PC-3 (cell line): ENCODE measurements around the gene MAGEB2. TPM values are rescaled to one million over a fixed set of nuclear protein-coding genes. Genes with fewer than 3 reads are reported as not detected.

Source experiments
- ATAC-seq: fragments of 200-7000 bp; cut with Tn5 transposase; 2 replicates; pipeline ENCODE4 v1.9.1; 2020; ENCODE audit warnings: mild to moderate bottlenecking, moderate library complexity
- Bru-seq: library from RNA; stranded (reverse); fragments of 400-500 nt; gene quantifications from one replicate; lab custom pipeline; 2021; lab: Mats Ljungman, UMichigan
- BruChase-seq, 2 experiments: library from RNA; stranded (reverse); fragments of 400-500 nt; gene quantifications; one replicate each; lab custom pipeline; 2021; lab: Mats Ljungman, UMichigan
- BruUV-seq: library from RNA; stranded (reverse); fragments of 400-500 nt; replicated peaks from 2 replicates; lab custom pipeline; 2021; lab: Mats Ljungman, UMichigan
- CTCF ChIA-PET: fragments of 300-600 bp; sonication (Branson Sonifier 250); formaldehyde crosslinking; loops from one replicate; lab custom pipeline; 2022; ENCODE audit warnings: antibody characterized with exemption; lab: Charles Lee
- POLR2A ChIA-PET: fragments of 300-600 bp; sonication (Branson Sonifier 250); formaldehyde crosslinking; loops from one replicate; lab custom pipeline; 2022; ENCODE audit warnings: antibody characterized with exemption; ENCODE audit not compliant: unreplicated experiment; lab: Charles Lee
- DNase-seq: peaks from one replicate; pipeline ENCODE4 v3.0.0-alpha.2; 2015
- H2AFZ ChIP-seq: fragments of 300-600 bp; sonication (generic); 2 replicates; pipeline ENCODE4 v1.6.0; 2016; ENCODE audit warnings: antibody characterized with exemption, low read length
- H3F3A ChIP-seq: fragments of 300-600 bp; sonication (generic); one replicate; pipeline ENCODE4 v1.6.0; 2017; ENCODE audit warnings: antibody characterized with exemption, low read length, control low read depth, mild to moderate bottlenecking; ENCODE audit not compliant: unreplicated experiment
- H3K27ac ChIP-seq: fragments of 300-600 bp; sonication (generic); 2 replicates; pipeline ENCODE4 v1.5.1; 2016; ENCODE audit warnings: mild to moderate bottlenecking, low read length
- H3K27me3 ChIP-seq: fragments of 300-600 bp; sonication (generic); 2 replicates; pipeline ENCODE4 v1.6.1; 2016; ENCODE audit warnings: low read length, mixed read lengths
- H3K36me3 ChIP-seq: fragments of 300-600 bp; sonication (generic); 2 replicates; pipeline ENCODE4 v1.6.1; 2016; ENCODE audit warnings: low read depth, mixed run types, low read length, mixed read lengths
- H3K4me1 ChIP-seq: fragments of 300-600 bp; sonication (generic); 2 replicates; pipeline ENCODE4 v1.5.1; 2016; ENCODE audit warnings: low read length; ENCODE audit not compliant: insufficient read depth
- H3K4me2 ChIP-seq: fragments of 300-600 bp; sonication (generic); 2 replicates; pipeline ENCODE4 v1.6.0; 2016; ENCODE audit warnings: low read length
- H3K4me3 ChIP-seq: fragments of 300-600 bp; sonication (generic); 2 replicates; pipeline ENCODE4 v1.5.1; 2016; ENCODE audit warnings: mild to moderate bottlenecking, low read length, mixed read lengths
- H3K79me2 ChIP-seq: fragments of 300-600 bp; sonication (generic); 2 replicates; pipeline ENCODE4 v1.6.1; 2017; ENCODE audit warnings: low read length, mixed read lengths
- H3K9ac ChIP-seq: fragments of 300-600 bp; sonication (generic); 2 replicates; pipeline ENCODE4 v1.6.0; 2016; ENCODE audit warnings: mild to moderate bottlenecking, low read length
- H3K9me2 ChIP-seq: fragments of 300-600 bp; sonication (generic); replicated peaks from 2 replicates; pipeline ENCODE4 v1.6.1; 2016; ENCODE audit warnings: mixed run types, low read length, mixed read lengths
- H3K9me3 ChIP-seq: fragments of 300-600 bp; sonication (generic); 2 replicates; pipeline ENCODE4 v1.6.1; 2016; ENCODE audit warnings: low read length, mixed read lengths
- H4K20me1 ChIP-seq: fragments of 300-600 bp; sonication (generic); 2 replicates; pipeline ENCODE4 v1.6.1; 2016; ENCODE audit warnings: low read length, mixed read lengths
- EZH2 ChIP-seq: fragments of 300-600 bp; sonication (generic); IDR thresholded peaks from one replicate; pipeline ENCODE4 v1.6.1; 2017; ENCODE audit warnings: antibody characterized with exemption, mild to moderate bottlenecking, low read length; ENCODE audit not compliant: unreplicated experiment
- EZH2phosphoT487 ChIP-seq: fragments of 300-600 bp; sonication (generic); IDR thresholded peaks from 2 replicates; pipeline ENCODE4 v1.6.1; 2018; ENCODE audit warnings: mild to moderate bottlenecking, antibody characterized with exemption, low read length, borderline replicate concordance
- intact Hi-C: fragments of 100-400 bp; cut with micrococcal nuclease; formaldehyde crosslinking; loops from 2 replicates; pipeline ENCODE4 v1.9.0; 2023
- long read RNA-seq: library from polyadenylated mRNA; unstranded; transcript quantifications from one replicate; pipeline ENCODE4 v2.0.0, GENCODE V29; 2021; ENCODE audit not compliant: unreplicated experiment
- total RNA-seq: library from RNA; depleted of rRNA; stranded (reverse); fragments of >200 nt; gene quantifications from 2 replicates; pipeline ENCODE4 v1.2.3, GENCODE V29; 2014; rRNA removed
- TF ChIP-seq, protein P1 (sequence below): fragments of 300-600 bp; sonication (generic); conservative IDR thresholded peaks from 2 replicates; pipeline ENCODE4 v1.5.1; 2017; ENCODE audit warnings: antibody characterized with exemption, low read depth, mild to moderate bottlenecking, low read length

MAGEB2 gene, protein sequence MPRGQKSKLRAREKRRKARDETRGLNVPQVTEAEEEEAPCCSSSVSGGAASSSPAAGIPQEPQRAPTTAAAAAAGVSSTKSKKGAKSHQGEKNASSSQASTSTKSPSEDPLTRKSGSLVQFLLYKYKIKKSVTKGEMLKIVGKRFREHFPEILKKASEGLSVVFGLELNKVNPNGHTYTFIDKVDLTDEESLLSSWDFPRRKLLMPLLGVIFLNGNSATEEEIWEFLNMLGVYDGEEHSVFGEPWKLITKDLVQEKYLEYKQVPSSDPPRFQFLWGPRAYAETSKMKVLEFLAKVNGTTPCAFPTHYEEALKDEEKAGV
- total RNA-seq (not detected in 2 replicates), Bru-seq, nascent RNA (percentile 23 among the genes with signal in this experiment), BruChase-seq, experiment 1, labeled RNA remaining after a 6-hour chase (percentile 14 among the genes with signal in this experiment), BruChase-seq, experiment 2, labeled RNA remaining after a 2-hour chase (percentile 15 among the genes with signal in this experiment)
- long read RNA-seq = 0 reads

DNA sequence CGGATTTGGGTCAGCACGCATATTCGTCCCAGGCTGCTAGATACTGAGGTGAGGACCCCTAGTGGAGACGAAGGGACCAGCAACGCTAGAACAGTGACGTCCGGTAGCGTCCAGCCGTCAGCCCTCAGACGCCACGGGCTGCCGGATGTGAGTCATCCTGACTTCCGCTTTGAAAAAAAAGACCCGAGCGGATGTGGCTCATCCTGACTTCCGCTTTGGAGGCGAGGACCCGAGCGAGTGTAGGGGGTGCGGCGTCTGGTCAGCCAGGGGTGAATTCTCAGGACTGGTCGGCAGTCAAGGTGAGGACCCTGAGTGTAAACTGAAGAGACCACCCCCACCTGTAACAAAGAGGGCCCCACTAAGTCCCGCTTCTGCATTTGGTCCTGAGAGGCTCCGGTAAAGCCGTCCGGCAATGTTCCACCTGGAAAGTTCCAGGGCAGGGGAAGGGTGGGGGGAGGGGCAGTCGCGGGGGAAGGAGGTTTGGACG is at the start of gene MAGEB2:
TSS of gene MAGEB2 (plus strand) at position 207 of the 487 bp plus-strand sequence. CDS start 3,018 bp downstream, outside the sequence.
- TF ChIP-seq, protein P1, sequence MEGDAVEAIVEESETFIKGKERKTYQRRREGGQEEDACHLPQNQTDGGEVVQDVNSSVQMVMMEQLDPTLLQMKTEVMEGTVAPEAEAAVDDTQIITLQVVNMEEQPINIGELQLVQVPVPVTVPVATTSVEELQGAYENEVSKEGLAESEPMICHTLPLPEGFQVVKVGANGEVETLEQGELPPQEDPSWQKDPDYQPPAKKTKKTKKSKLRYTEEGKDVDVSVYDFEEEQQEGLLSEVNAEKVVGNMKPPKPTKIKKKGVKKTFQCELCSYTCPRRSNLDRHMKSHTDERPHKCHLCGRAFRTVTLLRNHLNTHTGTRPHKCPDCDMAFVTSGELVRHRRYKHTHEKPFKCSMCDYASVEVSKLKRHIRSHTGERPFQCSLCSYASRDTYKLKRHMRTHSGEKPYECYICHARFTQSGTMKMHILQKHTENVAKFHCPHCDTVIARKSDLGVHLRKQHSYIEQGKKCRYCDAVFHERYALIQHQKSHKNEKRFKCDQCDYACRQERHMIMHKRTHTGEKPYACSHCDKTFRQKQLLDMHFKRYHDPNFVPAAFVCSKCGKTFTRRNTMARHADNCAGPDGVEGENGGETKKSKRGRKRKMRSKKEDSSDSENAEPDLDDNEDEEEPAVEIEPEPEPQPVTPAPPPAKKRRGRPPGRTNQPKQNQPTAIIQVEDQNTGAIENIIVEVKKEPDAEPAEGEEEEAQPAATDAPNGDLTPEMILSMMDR = no peak
- TF ChIP-seq EZH2phosphoT487 = no peak
- Histone ChIP-seq H3K9me3 (no peaks in the 10 kb centered on the region), H3K9me2 (no peaks in the 10 kb centered on the region), H3K27me3 (peaks cover 7% of the 10 kb centered on the region; the same call in 1 of the 2 replicates), H3K27ac (no peak within 1 kb of the TSS), H3K36me3 (no peaks in the 10 kb centered on the region), H3K79me2 (no peaks in the 10 kb centered on the region), H4K20me1 (no peaks in the 10 kb centered on the region), H3K4me2 (no peak within 1 kb of the TSS), H3F3A (no peaks in the 10 kb centered on the region), H3K9ac (no peak within 1 kb of the TSS), H3K4me1 (no peaks in the 10 kb centered on the region), H3K4me3 (no peak within 1 kb of the TSS), H2AFZ (no peak within 1 kb of the TSS)
- POLR2A ChIA-PET = no interaction called here
- no peak for DNase-seq
- CTCF ChIA-PET = no interaction called here
- no TSS peak for BruUV-seq
- intact Hi-C loops = no loop called here
- ATAC-seq = no peak

DNA sequence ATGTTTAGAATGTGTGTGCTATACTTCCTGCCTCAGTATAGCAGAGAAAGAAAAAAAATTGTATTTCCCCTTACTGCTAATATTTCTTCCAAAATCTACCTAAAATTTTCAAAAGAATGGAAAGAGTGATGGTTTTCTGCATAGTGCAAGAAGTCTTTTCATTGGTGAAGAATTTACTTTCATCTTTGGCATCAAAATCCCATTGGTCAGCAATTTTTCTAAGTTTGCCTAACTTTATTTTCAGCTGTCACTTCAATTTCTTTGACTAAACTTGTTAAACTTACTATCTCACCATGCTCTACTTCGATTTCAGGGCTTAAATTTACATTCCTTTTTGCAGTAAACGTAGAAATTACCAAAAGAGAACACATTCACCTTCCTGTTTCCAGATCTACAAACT is 44.5 kb upstream of the MAGEB2 start:
- no TSS peak for BruUV-seq
- no peak for TF ChIP-seq EZH2phosphoT487
- TF ChIP-seq, protein P1 = no peak
- TF ChIP-seq EZH2 = no peak
- H3K27ac ChIP-seq = no peak overlapping the region
- H3K4me3 ChIP-seq = no peak overlapping the region
- no peaks in the 10 kb centered on the region for H4K20me1 ChIP-seq
- no peaks in the 10 kb centered on the region for H3K27me3 ChIP-seq
- no peaks in the 10 kb centered on the region for H3K36me3 ChIP-seq
- H3K4me2 ChIP-seq = no peak overlapping the region
- no peaks in the 10 kb centered on the region for H3K9me3 ChIP-seq
- H3K4me1 ChIP-seq = no peaks in the 10 kb centered on the region
- POLR2A ChIA-PET = no interaction called here
- H2AFZ ChIP-seq = no peak overlapping the region
- H3K9ac ChIP-seq = no peak overlapping the region
- intact Hi-C loops = no loop called here
- H3F3A ChIP-seq = no peaks in the 10 kb centered on the region
- no peaks in the 10 kb centered on the region for H3K79me2 ChIP-seq
- no peak for DNase-seq
- CTCF ChIA-PET = no interaction called here
- no peaks in the 10 kb centered on the region for H3K9me2 ChIP-seq
- ATAC-seq = no peak

DNA sequence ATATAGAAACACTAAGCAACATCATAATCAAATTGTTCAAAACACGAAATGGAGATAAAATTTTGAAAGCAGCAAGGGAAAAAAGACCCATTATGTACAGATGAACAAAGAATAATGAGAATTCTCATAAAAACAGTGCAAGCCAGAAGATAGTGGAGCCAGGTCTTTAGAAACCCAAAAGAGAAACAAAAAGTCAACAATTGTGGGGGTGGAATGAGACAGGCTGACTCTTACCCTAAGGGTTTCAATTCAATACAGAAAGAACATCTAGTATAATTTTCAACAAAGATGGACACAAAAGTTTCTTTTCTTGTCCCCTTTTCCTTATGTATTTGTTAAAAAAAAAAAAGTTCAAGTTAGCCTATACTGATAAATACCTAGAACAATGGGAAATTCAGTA is 34.0 kb upstream of the MAGEB2 start:
- BruUV-seq = no TSS peak
- Histone ChIP-seq H3K79me2 (no peaks in the 10 kb centered on the region), H3K4me2 (no peak overlapping the region), H4K20me1 (no peaks in the 10 kb centered on the region), H3K27me3 (peaks cover 43% of the 10 kb centered on the region), H3K9me2 (no peaks in the 10 kb centered on the region), H3K9ac (no peak overlapping the region), H3K4me1 (no peaks in the 10 kb centered on the region), H3F3A (no peaks in the 10 kb centered on the region), H2AFZ (no peak overlapping the region), H3K9me3 (no peaks in the 10 kb centered on the region), H3K4me3 (no peak overlapping the region), H3K36me3 (no peaks in the 10 kb centered on the region), H3K27ac (no peak overlapping the region)
- ChIA-PET CTCF (no interaction called here), POLR2A (no interaction called here)
- no peak for DNase-seq
- TF ChIP-seq EZH2 (no peak), EZH2phosphoT487 (no peak)
- TF ChIP-seq, protein P1 = no peak
- intact Hi-C loops = no loop called here
- no peak for ATAC-seq
